Cardiac fibroblast (primary cell): ENCODE measurements around the gene DUSP6.

Experiments
- DNase-seq, 2 donors: peaks; one replicate each; pipeline versions ENCODE4 v3.0.0 to v3.0.0-alpha.2; 2010; ENCODE audit warnings: low read depth in 2 of 2
- H3K4me3 ChIP-seq, 2 donors: replicated peaks in 1 of 2; 1 replicate in 1 of 2; 2 replicates in 1 of 2; pipeline ENCODE4 v1.5.1; 2011; ENCODE audit warnings: low read depth in 2 of 2, low read length in 2 of 2, mild to moderate bottlenecking in 2 of 2, moderate library complexity in 1 of 2
- CTCF ChIP-seq: IDR thresholded peaks from one replicate; pipeline ENCODE4 v1.5.1; 2011; ENCODE audit warnings: low read depth, mild to moderate bottlenecking, low read length, inconsistent platforms

Gene DUSP6

GRCh38 chr12:89357297-89357730 is 5.0 kb upstream of the DUSP6 start:
- H3K4me3 ChIP-seq, result no peak overlapping the region
- TF ChIP-seq CTCF, result no peak
- no peak for DNase-seq

- H3K4me3 ChIP-seq, result no peak overlapping the region
- no peak for DNase-seq
- TF ChIP-seq CTCF, result no peak
Measured at GRCh38 chr12:89356069-89356665, 3.9 kb upstream of the DUSP6 start.

GRCh38 chr12:89355243-89356068 is 3.2 kb upstream of the DUSP6 start:
- TF ChIP-seq CTCF, result peak; percentile 36
- peak in 1 of 2 donors; percentile 45 for DNase-seq
- peak overlapping the region in 1 of 2 donors; percentile 99 for H3K4me3 ChIP-seq

GRCh38 chr12:89354612-89355067 is 2.3 kb upstream of the DUSP6 start:
- DNase-seq, result peak in 1 of 2 donors; percentile 24
- TF ChIP-seq CTCF, result no peak
- peak overlapping the region; percentile 97 to 99 for H3K4me3 ChIP-seq

GRCh38 chr12:89353823-89354611 is 1.7 kb upstream of the DUSP6 start:
- H3K4me3 ChIP-seq, result peak overlapping the region; percentile 97 to 99
- DNase-seq, result peak; percentile 64 to 82
- TF ChIP-seq CTCF, result no peak

- DNase-seq, result peak; percentile 76 to 77
- H3K4me3 ChIP-seq, result peak overlapping the region; percentile 97 to 99
- TF ChIP-seq CTCF, result no peak
Measured at GRCh38 chr12:89353188-89353822, 1.0 kb upstream of the DUSP6 start.
